Loucy (cell line): ENCODE results near the gene ENPP1.

Source experiments
- EZH2phosphoT487 ChIP-seq: fragments of 200-600 bp; IDR thresholded peaks from 2 replicates; pipeline ENCODE4 v1.6.1; 2018; ENCODE audit warnings: antibody characterized with exemption, mild to moderate bottlenecking, moderate library complexity, borderline replicate concordance
- TF ChIP-seq, protein P1 (sequence below): fragments of 200-600 bp; sonication (generic); conservative IDR thresholded peaks from 2 replicates; pipeline ENCODE4 v1.5.1; 2014; ENCODE audit warnings: mild to moderate bottlenecking, antibody characterized with exemption, low read length

DNA sequence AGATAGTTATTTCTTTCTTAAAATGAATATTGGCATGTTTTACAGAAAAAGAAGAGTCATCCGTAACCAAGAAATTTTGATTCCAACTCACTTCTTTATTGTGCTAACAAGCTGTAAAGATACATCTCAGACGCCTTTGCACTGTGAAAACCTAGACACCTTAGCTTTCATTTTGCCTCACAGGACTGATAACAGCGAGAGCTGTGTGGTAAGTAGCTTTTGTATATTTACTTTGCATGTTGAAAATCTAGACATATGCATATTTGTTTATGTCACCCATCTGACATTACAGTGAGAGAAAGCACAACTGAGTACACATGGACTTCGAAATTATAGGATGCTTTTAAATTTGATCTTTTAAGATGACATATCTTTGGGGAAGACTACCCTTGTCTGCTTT lies 78.7 kb downstream of the ENPP1 start:
- no peak for TF ChIP-seq EZH2phosphoT487
- TF ChIP-seq, protein P1, sequence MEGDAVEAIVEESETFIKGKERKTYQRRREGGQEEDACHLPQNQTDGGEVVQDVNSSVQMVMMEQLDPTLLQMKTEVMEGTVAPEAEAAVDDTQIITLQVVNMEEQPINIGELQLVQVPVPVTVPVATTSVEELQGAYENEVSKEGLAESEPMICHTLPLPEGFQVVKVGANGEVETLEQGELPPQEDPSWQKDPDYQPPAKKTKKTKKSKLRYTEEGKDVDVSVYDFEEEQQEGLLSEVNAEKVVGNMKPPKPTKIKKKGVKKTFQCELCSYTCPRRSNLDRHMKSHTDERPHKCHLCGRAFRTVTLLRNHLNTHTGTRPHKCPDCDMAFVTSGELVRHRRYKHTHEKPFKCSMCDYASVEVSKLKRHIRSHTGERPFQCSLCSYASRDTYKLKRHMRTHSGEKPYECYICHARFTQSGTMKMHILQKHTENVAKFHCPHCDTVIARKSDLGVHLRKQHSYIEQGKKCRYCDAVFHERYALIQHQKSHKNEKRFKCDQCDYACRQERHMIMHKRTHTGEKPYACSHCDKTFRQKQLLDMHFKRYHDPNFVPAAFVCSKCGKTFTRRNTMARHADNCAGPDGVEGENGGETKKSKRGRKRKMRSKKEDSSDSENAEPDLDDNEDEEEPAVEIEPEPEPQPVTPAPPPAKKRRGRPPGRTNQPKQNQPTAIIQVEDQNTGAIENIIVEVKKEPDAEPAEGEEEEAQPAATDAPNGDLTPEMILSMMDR: no peak
